Panc1 (cell line): Measurements from ENCODE around the gene ZNF19.

ENCODE experiments used
- CTCF ChIP-seq: fragments of 450-650 bp; IDR thresholded peaks from 2 replicates; pipeline ENCODE4 v1.5.1; 2017; ENCODE audit warnings: mild to moderate bottlenecking
- SIN3A ChIP-seq: IDR thresholded peaks from 2 replicates; pipeline ENCODE4 v1.6.1; 2012; ENCODE audit warnings: low read depth, mild to moderate bottlenecking, low read length, moderate library complexity, borderline replicate concordance; ENCODE audit not compliant: insufficient read depth

- TF ChIP-seq SIN3A (no peak), CTCF (no peak)
These were observed 28.9 kb downstream of the ZNF19 start for GRCh38 chr16:71460236-71460635.
